MM.1S (cell line): ENCODE data around the gene STEAP1B.

Source experiments
- DNase-seq: peaks from one replicate; pipeline ENCODE4 v3.0.0-alpha.2; 2015
- H2AFZ ChIP-seq: fragments of 300-600 bp; sonication (generic); 2 replicates; pipeline ENCODE4 v1.6.0; 2016; ENCODE audit warnings: antibody characterized with exemption, low read length
- H3F3A ChIP-seq: fragments of 300-600 bp; sonication (generic); 2 replicates; pipeline ENCODE4 v1.6.1; 2016; ENCODE audit warnings: mild to moderate bottlenecking, antibody characterized with exemption, low read length, moderate library complexity, mixed read lengths; ENCODE audit not compliant: insufficient read depth
- H3K27ac ChIP-seq: fragments of 300-600 bp; sonication (generic); 2 replicates; pipeline ENCODE4 v1.5.1; 2016; ENCODE audit warnings: mild to moderate bottlenecking, low read length
- H3K27me3 ChIP-seq: fragments of 300-600 bp; sonication (generic); replicated peaks from 2 replicates; pipeline ENCODE4 v1.6.0; 2016; ENCODE audit warnings: low read length; ENCODE audit not compliant: insufficient read depth
- H3K36me3 ChIP-seq: fragments of 300-600 bp; sonication (generic); replicated peaks from 2 replicates; pipeline ENCODE4 v1.6.1; 2016; ENCODE audit warnings: mild to moderate bottlenecking, low read length, mixed read lengths; ENCODE audit not compliant: insufficient read depth
- H3K4me1 ChIP-seq: fragments of 300-600 bp; sonication (generic); 2 replicates; pipeline ENCODE4 v1.6.1; 2016; ENCODE audit warnings: low read length, mixed read lengths
- H3K4me2 ChIP-seq: fragments of 300-600 bp; sonication (generic); 2 replicates; pipeline ENCODE4 v1.6.0; 2016; ENCODE audit warnings: low read depth, low read length
- H3K4me3 ChIP-seq: fragments of 300-600 bp; sonication (generic); 2 replicates; pipeline ENCODE4 v1.5.1; 2016; ENCODE audit warnings: low read length, mixed read lengths
- H3K79me2 ChIP-seq: fragments of 300-600 bp; sonication (generic); 2 replicates; pipeline ENCODE4 v1.6.1; 2016; ENCODE audit warnings: mixed run types, low read length, mixed read lengths
- H3K9ac ChIP-seq: fragments of 300-600 bp; sonication (generic); 2 replicates; pipeline ENCODE4 v1.6.1; 2016; ENCODE audit warnings: low read length, mixed read lengths
- H3K9me2 ChIP-seq: fragments of 300-600 bp; sonication (generic); replicated peaks from 2 replicates; pipeline ENCODE4 v1.6.1; 2016; ENCODE audit warnings: mild to moderate bottlenecking, low read length, mixed read lengths; ENCODE audit not compliant: insufficient read depth
- H3K9me3 ChIP-seq: fragments of 300-600 bp; sonication (generic); replicated peaks from 2 replicates; pipeline ENCODE4 v1.6.1; 2016; ENCODE audit warnings: mild to moderate bottlenecking, low read length, mixed read lengths; ENCODE audit not compliant: insufficient read depth
- H4K20me1 ChIP-seq: fragments of 300-600 bp; sonication (generic); 2 replicates; pipeline ENCODE4 v1.6.1; 2016; ENCODE audit warnings: mild to moderate bottlenecking, low read length, moderate library complexity, mixed read lengths; ENCODE audit not compliant: insufficient read depth
- EZH2 ChIP-seq: fragments of 300-600 bp; sonication (generic); optimal IDR thresholded peaks from 2 replicates; pipeline ENCODE3; 2017; ENCODE audit warnings: low read depth, mild to moderate bottlenecking, antibody characterized with exemption, low read length, mixed read lengths
- EZH2phosphoT487 ChIP-seq: fragments of 300-600 bp; sonication (generic); IDR thresholded peaks from 2 replicates; pipeline ENCODE4 v1.6.1; 2018; ENCODE audit warnings: antibody characterized with exemption, low read length
- TF ChIP-seq, protein P1 (sequence below): fragments of 300-600 bp; sonication (generic); IDR thresholded peaks from 2 replicates; pipeline ENCODE4 v1.5.1; 2016; ENCODE audit warnings: antibody characterized with exemption, low read length, mixed read lengths

Gene STEAP1B

DNA sequence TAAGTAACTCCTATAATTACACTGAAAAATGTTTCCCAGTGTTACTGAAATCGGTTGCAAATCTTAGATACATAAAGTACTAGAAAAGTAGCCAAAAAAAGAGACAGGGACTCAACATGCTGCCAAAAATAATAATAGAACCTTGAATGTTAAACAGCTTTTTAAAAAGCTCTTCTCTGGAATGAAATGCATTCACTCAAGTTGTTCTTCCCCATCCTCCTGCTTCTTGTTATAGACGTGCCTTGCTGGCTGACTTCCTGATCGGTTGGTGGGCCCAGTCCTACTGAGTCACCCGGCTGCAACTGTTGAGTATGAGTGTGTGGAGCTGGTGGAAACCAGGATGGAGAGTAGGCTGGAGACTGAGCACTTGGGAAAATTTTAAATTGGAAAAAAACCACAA lies 112.4 kb downstream of the STEAP1B start:
- Histone ChIP-seq H3K27ac (no peak overlapping the region), H3K9me3 (no peaks in the 10 kb centered on the region), H3K9me2 (no peaks in the 10 kb centered on the region), H3K4me2 (no peak overlapping the region), H3K4me1 (no peaks in the 10 kb centered on the region), H3K27me3 (no peaks in the 10 kb centered on the region), H3K36me3 (no peaks in the 10 kb centered on the region), H3K9ac (no peak overlapping the region), H3F3A (no peaks in the 10 kb centered on the region), H3K4me3 (no peak overlapping the region), H2AFZ (no peak overlapping the region), H4K20me1 (no peaks in the 10 kb centered on the region), H3K79me2 (no peaks in the 10 kb centered on the region)
- TF ChIP-seq EZH2phosphoT487, result no peak
- no peak for TF ChIP-seq EZH2
- TF ChIP-seq, protein P1, sequence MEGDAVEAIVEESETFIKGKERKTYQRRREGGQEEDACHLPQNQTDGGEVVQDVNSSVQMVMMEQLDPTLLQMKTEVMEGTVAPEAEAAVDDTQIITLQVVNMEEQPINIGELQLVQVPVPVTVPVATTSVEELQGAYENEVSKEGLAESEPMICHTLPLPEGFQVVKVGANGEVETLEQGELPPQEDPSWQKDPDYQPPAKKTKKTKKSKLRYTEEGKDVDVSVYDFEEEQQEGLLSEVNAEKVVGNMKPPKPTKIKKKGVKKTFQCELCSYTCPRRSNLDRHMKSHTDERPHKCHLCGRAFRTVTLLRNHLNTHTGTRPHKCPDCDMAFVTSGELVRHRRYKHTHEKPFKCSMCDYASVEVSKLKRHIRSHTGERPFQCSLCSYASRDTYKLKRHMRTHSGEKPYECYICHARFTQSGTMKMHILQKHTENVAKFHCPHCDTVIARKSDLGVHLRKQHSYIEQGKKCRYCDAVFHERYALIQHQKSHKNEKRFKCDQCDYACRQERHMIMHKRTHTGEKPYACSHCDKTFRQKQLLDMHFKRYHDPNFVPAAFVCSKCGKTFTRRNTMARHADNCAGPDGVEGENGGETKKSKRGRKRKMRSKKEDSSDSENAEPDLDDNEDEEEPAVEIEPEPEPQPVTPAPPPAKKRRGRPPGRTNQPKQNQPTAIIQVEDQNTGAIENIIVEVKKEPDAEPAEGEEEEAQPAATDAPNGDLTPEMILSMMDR, result no peak
- no peak for DNase-seq

DNA sequence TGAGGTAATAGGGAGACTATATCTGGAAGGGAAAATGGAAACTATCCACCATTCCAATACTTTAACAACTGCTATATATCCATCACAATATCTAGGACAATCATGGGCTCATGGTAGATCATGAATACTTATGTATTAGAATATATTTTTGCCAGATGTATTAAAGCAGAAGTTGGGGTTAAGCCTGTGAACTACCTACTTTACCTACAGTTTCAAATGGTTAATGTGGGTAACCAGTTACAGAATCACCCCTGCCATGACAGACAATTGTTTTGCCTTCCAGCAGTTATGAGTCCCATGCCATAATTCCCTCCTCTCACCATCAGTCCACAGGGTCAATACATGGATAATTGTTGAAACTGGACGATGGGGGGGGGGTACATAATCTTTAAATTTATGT lies 113.1 kb downstream of the STEAP1B start:
- Histone ChIP-seq H3K9me3 (no peaks in the 10 kb centered on the region), H3K4me3 (no peak overlapping the region), H3K27me3 (no peaks in the 10 kb centered on the region), H2AFZ (no peak overlapping the region), H4K20me1 (no peaks in the 10 kb centered on the region), H3K4me2 (no peak overlapping the region), H3K36me3 (no peaks in the 10 kb centered on the region), H3F3A (no peaks in the 10 kb centered on the region), H3K27ac (no peak overlapping the region), H3K9me2 (no peaks in the 10 kb centered on the region), H3K4me1 (no peaks in the 10 kb centered on the region), H3K9ac (no peak overlapping the region), H3K79me2 (no peaks in the 10 kb centered on the region)
- DNase-seq, result no peak
- TF ChIP-seq EZH2, result no peak
- TF ChIP-seq, protein P1, result no peak

DNA sequence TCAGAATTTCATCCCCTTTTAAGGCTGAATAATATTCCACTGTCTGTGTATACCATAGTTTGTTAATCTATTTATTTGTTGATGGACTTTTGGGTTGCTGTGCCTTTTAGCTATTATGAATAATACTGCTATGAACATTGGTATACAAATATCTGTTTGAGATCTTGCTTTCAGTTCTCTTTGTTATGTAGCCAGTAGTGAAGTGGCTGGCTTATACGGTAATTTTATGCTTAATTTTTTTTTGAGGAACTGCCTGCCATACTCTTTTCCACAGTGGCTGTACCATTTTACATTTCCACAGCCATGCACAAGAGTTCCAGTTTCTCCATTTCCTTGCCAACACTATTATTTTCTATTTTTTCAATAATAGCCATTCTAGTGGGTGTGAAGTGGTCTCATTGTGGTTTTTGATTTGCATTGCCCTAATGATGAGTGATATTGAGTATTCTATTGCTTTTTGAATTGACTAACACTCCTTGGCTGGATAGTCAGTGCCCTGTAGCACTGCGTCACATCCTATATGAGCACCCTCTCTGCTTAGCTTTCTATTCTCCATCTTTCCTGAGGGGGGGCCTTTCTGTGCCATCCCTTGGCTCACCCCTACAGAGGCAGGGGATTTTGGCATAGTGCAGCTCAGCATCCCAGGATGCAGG lies 113.7 kb downstream of the STEAP1B start:
- no peaks in the 10 kb centered on the region for H3K4me1 ChIP-seq
- H3F3A ChIP-seq, result no peaks in the 10 kb centered on the region
- H3K4me3 ChIP-seq, result no peak overlapping the region
- DNase-seq, result no peak
- no peaks in the 10 kb centered on the region for H3K36me3 ChIP-seq
- H3K27ac ChIP-seq, result no peak overlapping the region
- no peak for TF ChIP-seq EZH2phosphoT487
- no peak for TF ChIP-seq EZH2
- TF ChIP-seq, protein P1, result no peak
- no peaks in the 10 kb centered on the region for H3K9me3 ChIP-seq
- no peak overlapping the region for H3K4me2 ChIP-seq
- H3K27me3 ChIP-seq, result no peaks in the 10 kb centered on the region
- no peaks in the 10 kb centered on the region for H3K79me2 ChIP-seq
- no peaks in the 10 kb centered on the region for H3K9me2 ChIP-seq
- no peak overlapping the region for H2AFZ ChIP-seq
- no peaks in the 10 kb centered on the region for H4K20me1 ChIP-seq
- H3K9ac ChIP-seq, result no peak overlapping the region
